Measurements from ENCODE around the gene SP140L. TPM values are rescaled to one million over a fixed set of nuclear protein-coding genes. Genes with fewer than 3 reads are reported as not detected.
"Not testable (repeated sequence)": the region's sequence is repeated elsewhere in the genome, so short reads cannot be mapped to it uniquely, and the experiment has no call there.

SP140L gene
- total RNA-seq, 2 experiments from 2014 or later = 95.1 to 101 TPM

- H3K27me3 Mint-ChIP-seq, CTCF ChIA-PET, POLR2A ChIA-PET, H3K4me3 Mint-ChIP-seq, DNase-seq, H3K27ac Mint-ChIP-seq, H3K9me3 Mint-ChIP-seq, H3K4me1 Mint-ChIP-seq: not testable (repeated sequence)
- peaks cover 88% of the 10 kb centered on the region for H3K36me3 Mint-ChIP-seq (ENCODE audit: low read depth)
Observed at GRCh38 chr2:230401026-230401425, 74.0 kb downstream of the SP140L start.

- peaks cover 80% of the 10 kb centered on the region for H3K36me3 Mint-ChIP-seq (ENCODE audit: low read depth)
- H3K4me3 Mint-ChIP-seq = no peak overlapping the region
- ChIA-PET POLR2A (interaction anchor here (0.6 to 0.8 kb wide), 2 partner anchors 23 to 30 kb away, joined by 3 to 4 read pairs; no protein-coding TSS in a partner anchor), CTCF (interaction anchor here (0.8 to 1.3 kb wide), 3 partner anchors 23 to 32 kb away, joined by 3 read pairs; no protein-coding TSS in a partner anchor)
- H3K27ac Mint-ChIP-seq = no peak overlapping the region
- peaks cover 21% of the 10 kb centered on the region for H3K4me1 Mint-ChIP-seq
- no peak for DNase-seq
- peaks cover 4% of the 10 kb centered on the region for H3K9me3 Mint-ChIP-seq
- no peaks in the 10 kb centered on the region for H3K27me3 Mint-ChIP-seq
Observed at GRCh38 chr2:230403746-230404145, 76.8 kb downstream of the SP140L start.

- H3K27me3 Mint-ChIP-seq = no peaks in the 10 kb centered on the region
- H3K9me3 Mint-ChIP-seq = peaks cover 4% of the 10 kb centered on the region
- ChIA-PET POLR2A (no interaction called here), CTCF (no interaction called here)
- DNase-seq = no peak
- no peak overlapping the region for H3K4me3 Mint-ChIP-seq
- no peak overlapping the region for H3K27ac Mint-ChIP-seq
- H3K36me3 Mint-ChIP-seq (ENCODE audit: low read depth) = peaks cover 62% of the 10 kb centered on the region
- H3K4me1 Mint-ChIP-seq = peaks cover 40% of the 10 kb centered on the region
Observed at GRCh38 chr2:230405824-230406223, 78.8 kb downstream of the SP140L start.

- H3K27me3 Mint-ChIP-seq = no peaks in the 10 kb centered on the region
- no peak for DNase-seq
- peaks cover 51% of the 10 kb centered on the region for H3K36me3 Mint-ChIP-seq (ENCODE audit: low read depth)
- POLR2A ChIA-PET = no interaction called here
- H3K9me3 Mint-ChIP-seq = peaks cover 7% of the 10 kb centered on the region
- peaks cover 60% of the 10 kb centered on the region for H3K4me1 Mint-ChIP-seq
- CTCF ChIA-PET = interaction anchor here (1.1 to 1.9 kb wide), 2 partner anchors 11 to 182 kb away, joined by 3 to 6 read pairs; no protein-coding TSS in a partner anchor
- H3K4me3 Mint-ChIP-seq = no peak overlapping the region
- H3K27ac Mint-ChIP-seq = peak overlapping the region; percentile 64
Observed at GRCh38 chr2:230408244-230408842, 81.3 kb downstream of the SP140L start.

GRCh38 chr2:230409316-230409715, 82.3 kb downstream of the SP140L start:
- H3K36me3 Mint-ChIP-seq (ENCODE audit: low read depth) = peaks cover 44% of the 10 kb centered on the region
- DNase-seq, H3K27me3 Mint-ChIP-seq, H3K27ac Mint-ChIP-seq, H3K4me3 Mint-ChIP-seq, H3K9me3 Mint-ChIP-seq, POLR2A ChIA-PET: not testable (repeated sequence)
- H3K4me1 Mint-ChIP-seq = peaks cover 70% of the 10 kb centered on the region
- CTCF ChIA-PET = interaction anchor here (1.9 kb wide), 1 partner anchor 12 kb away, joined by 6 read pairs; no protein-coding TSS in a partner anchor

GRCh38 chr2:230410263-230410662, 83.3 kb downstream of the SP140L start:
- Mint-ChIP-seq H3K27ac (peak overlapping the region; percentile 100), H3K4me3 (peak overlapping the region; percentile 97), H3K4me1 (peaks cover 79% of the 10 kb centered on the region), H3K36me3 (ENCODE audit: low read depth) (peaks cover 41% of the 10 kb centered on the region), H3K9me3 (peaks cover 9% of the 10 kb centered on the region), H3K27me3 (no peaks in the 10 kb centered on the region)
- POLR2A ChIA-PET = no interaction called here
- no peak for DNase-seq
- CTCF ChIA-PET = interaction anchor here (1.0 kb wide), 1 partner anchor 20 kb away, joined by 3 read pairs; no protein-coding TSS in a partner anchor

- Mint-ChIP-seq H3K4me1 (peaks cover 86% of the 10 kb centered on the region), H3K4me3 (peak overlapping the region; percentile 97), H3K9me3 (peaks cover 9% of the 10 kb centered on the region), H3K27ac (peak overlapping the region; percentile 100), H3K27me3 (no peaks in the 10 kb centered on the region), H3K36me3 (ENCODE audit: low read depth) (peaks cover 39% of the 10 kb centered on the region)
- ChIA-PET POLR2A (interaction anchor here (0.9 kb wide), 1 partner anchor 84 kb away, joined by 5 read pairs; the partner anchor contains the start of gene SP140L), CTCF (interaction anchor here (1.0 to 1.4 kb wide), 3 partner anchors 12 to 253 kb away, joined by 3 to 4 read pairs (median 3); no protein-coding TSS in a partner anchor)
- DNase-seq = no peak
Observed at GRCh38 chr2:230410861-230411569, 84.0 kb downstream of the SP140L start.

GRCh38 chr2:230411570-230412370, 84.8 kb downstream of the SP140L start:
- Mint-ChIP-seq H3K9me3 (peaks cover 8% of the 10 kb centered on the region), H3K27ac (peak overlapping the region; percentile 100), H3K4me3 (peak overlapping the region; percentile 97), H3K36me3 (ENCODE audit: low read depth) (peaks cover 39% of the 10 kb centered on the region), H3K4me1 (peaks cover 83% of the 10 kb centered on the region), H3K27me3 (no peaks in the 10 kb centered on the region)
- POLR2A ChIA-PET = interaction anchor here (0.9 kb wide), 1 partner anchor 85 kb away, joined by 5 read pairs; the partner anchor contains the start of gene SP140L
- CTCF ChIA-PET = interaction anchor here (1.0 to 1.4 kb wide), 2 partner anchors 12 to 253 kb away, joined by 3 to 4 read pairs; no protein-coding TSS in a partner anchor
- peak; percentile 75 for DNase-seq

GRCh38 chr2:230412371-230412711, 85.3 kb downstream of the SP140L start:
- H3K36me3 Mint-ChIP-seq (ENCODE audit: low read depth) = peaks cover 36% of the 10 kb centered on the region
- peaks cover 6% of the 10 kb centered on the region for H3K9me3 Mint-ChIP-seq
- POLR2A ChIA-PET = no interaction called here
- peak overlapping the region; percentile 97 for H3K4me3 Mint-ChIP-seq
- no peaks in the 10 kb centered on the region for H3K27me3 Mint-ChIP-seq
- DNase-seq = no peak
- H3K27ac Mint-ChIP-seq = peak overlapping the region; percentile 100
- H3K4me1 Mint-ChIP-seq = peaks cover 78% of the 10 kb centered on the region
- CTCF ChIA-PET = interaction anchor here (1.4 kb wide), 1 partner anchor 254 kb away, joined by 4 read pairs; no protein-coding TSS in a partner anchor

GRCh38 chr2:230412846-230413245, 85.9 kb downstream of the SP140L start:
- Mint-ChIP-seq H3K27ac (peak overlapping the region; percentile 100), H3K36me3 (ENCODE audit: low read depth) (peaks cover 38% of the 10 kb centered on the region), H3K9me3 (peaks cover 6% of the 10 kb centered on the region), H3K4me1 (peaks cover 74% of the 10 kb centered on the region), H3K27me3 (no peaks in the 10 kb centered on the region), H3K4me3 (peak overlapping the region; percentile 97)
- DNase-seq = no peak
- POLR2A ChIA-PET = no interaction called here
- CTCF ChIA-PET = no interaction called here

GRCh38 chr2:230413479-230413878, 86.5 kb downstream of the SP140L start:
- CTCF ChIA-PET = interaction anchor here (0.9 kb wide), 1 partner anchor 251 kb away, joined by 3 read pairs; no protein-coding TSS in a partner anchor

GRCh38 chr2:230414302-230414701, 87.3 kb downstream of the SP140L start:
- H3K4me1 Mint-ChIP-seq = peaks cover 70% of the 10 kb centered on the region
- peaks cover 6% of the 10 kb centered on the region for H3K9me3 Mint-ChIP-seq
- H3K27me3 Mint-ChIP-seq = no peaks in the 10 kb centered on the region
- peak overlapping the region; percentile 100 for H3K27ac Mint-ChIP-seq
- ChIA-PET POLR2A (no interaction called here), CTCF (interaction anchor here (0.9 kb wide), 1 partner anchor 250 kb away, joined by 3 read pairs; no protein-coding TSS in a partner anchor)
- no peak for DNase-seq
- peak overlapping the region; percentile 94 for H3K4me3 Mint-ChIP-seq
- H3K36me3 Mint-ChIP-seq (ENCODE audit: low read depth) = peaks cover 48% of the 10 kb centered on the region

More at GRCh38 chr2:230413479-230413878, 86.5 kb downstream of the SP140L start:
- H3K4me3 Mint-ChIP-seq = peak overlapping the region; percentile 46
- POLR2A ChIA-PET = no interaction called here
- H3K36me3 Mint-ChIP-seq (ENCODE audit: low read depth) = peaks cover 40% of the 10 kb centered on the region
- H3K27me3 Mint-ChIP-seq = no peaks in the 10 kb centered on the region
- H3K4me1 Mint-ChIP-seq = peaks cover 71% of the 10 kb centered on the region
- H3K9me3 Mint-ChIP-seq = peaks cover 6% of the 10 kb centered on the region
- DNase-seq = no peak
- H3K27ac Mint-ChIP-seq = peak overlapping the region; percentile 100
